GM18909 (cell line): ENCODE measurements around the gene ACVR1C.
"Not testable (repeated sequence)": the region's sequence is repeated elsewhere in the genome, so short reads cannot be mapped to it uniquely, and the experiment has no call there.

Experiments used
- ATAC-seq: cut with Tn5 transposase; IDR thresholded peaks from one replicate; pipeline ENCODE4 v1.9.1; 2021; ENCODE audit warnings: mild to moderate bottlenecking; ENCODE audit not compliant: unreplicated experiment, poor library complexity

ACVR1C gene

DNA sequence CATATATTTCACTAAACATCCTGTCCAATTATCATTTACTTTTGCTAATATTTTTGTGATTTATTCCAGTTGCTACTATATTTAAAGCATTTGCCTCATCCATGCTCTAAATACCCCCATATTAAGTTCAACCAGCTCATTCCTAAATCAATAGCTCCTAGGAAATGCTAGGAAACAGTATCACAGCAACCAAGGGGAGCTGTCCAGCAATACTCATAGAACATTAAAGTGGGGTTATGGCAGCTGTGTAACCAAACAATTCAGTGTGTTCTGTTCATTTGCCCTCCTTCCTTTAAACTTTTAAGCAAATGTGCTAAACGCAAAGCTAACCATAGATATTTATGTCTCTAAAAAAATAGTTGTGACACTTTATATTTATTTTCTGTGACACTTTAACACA is 41.1 kb downstream of the ACVR1C start:
- ATAC-seq: no peak

DNA sequence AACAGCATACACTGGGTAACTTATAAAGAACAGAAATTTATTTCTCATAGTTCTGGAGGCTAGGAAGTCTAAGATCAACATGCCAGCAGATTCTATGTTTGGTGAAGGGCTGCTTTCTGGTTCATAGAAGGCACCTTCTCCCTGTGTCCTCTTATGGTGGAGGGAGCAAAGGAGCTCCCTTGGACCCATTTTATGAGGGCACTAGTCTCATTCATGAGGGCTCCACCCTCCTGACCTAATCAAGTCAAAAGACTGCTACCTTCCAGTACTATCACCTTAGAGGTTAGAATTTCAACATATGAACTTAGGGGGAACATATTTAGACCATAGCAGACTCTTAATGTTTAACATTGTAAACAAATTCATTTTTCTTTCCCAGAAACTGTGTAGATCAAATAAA is 54.5 kb downstream of the ACVR1C start:
- no peak for ATAC-seq

DNA sequence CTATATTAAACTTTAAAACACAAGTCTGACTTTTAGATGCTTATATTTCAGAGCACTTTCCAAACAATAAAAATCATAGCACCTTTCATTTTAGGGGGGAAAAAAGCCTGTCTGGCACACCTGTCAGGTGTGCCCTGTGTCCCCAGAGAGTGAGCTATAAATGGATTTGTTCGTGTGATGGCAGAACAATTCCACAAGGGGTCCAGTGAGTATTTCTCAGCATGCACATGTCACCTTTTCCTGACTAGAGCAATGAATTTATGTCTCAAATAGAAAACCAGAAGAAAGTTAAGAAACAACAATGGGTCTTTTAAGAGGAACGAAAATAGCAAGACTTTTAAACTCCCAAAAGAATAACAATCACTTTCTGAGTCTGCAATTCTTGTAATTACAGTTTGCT is 55.9 kb downstream of the ACVR1C start:
- ATAC-seq: no peak

DNA sequence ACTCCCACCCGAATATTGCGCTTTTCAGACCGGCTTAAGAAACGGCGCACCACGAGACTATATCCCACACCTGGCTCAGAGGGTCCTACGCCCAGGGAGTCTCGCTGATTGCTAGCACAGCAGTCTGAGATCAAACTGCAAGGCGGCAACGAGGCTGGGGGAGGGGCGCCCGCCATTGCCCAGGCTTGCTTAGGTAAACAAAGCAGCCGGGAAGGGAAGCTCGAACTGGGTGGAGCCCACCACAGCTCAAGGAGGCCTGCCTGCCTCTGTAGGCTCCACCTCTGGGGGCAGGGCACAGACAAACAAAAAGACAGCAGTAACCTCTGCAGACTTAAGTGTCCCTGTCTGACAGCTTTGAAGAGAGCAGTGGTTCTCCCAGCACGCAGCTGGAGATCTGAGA is 62.0 kb downstream of the ACVR1C start:
- ATAC-seq: not testable (repeated sequence)

DNA sequence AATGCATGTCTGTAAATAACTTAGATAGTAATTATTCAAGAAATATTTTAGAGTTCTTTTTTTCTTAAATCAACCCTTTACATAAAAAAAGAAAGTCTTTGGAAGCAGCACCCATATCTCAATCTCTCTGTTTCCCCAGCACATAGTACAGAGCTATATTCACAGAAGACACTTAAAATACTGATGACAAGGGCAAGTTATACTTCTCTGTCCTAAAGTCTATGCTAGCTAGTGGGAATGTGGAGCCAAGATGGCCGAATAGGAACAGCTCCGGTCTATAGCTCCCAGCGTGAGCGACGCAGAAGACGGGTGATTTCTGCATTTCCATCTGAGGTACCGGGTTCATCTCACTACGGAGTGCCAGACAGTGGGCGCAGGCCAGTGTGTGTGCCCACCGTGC is 62.6 kb downstream of the ACVR1C start:
- ATAC-seq: not testable (repeated sequence)

DNA sequence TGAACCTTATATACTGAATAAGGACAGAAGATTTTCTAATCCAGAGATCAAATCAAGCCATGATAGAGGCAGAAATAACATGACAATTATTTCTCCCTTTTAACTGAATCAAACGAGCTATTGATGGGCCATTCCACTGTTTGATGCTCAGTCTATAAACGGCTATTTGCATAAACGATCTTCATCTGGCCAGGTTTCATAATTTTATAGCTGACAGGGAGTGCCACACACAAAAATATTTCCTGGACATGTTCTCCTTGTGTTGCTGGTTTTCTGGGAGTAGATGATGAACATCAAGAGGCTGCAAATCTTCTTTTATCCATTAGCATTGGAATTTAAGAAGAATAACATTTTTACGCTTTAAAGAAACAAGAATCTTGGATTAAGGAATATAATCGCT is 63.1 kb downstream of the ACVR1C start:
- no peak for ATAC-seq

DNA sequence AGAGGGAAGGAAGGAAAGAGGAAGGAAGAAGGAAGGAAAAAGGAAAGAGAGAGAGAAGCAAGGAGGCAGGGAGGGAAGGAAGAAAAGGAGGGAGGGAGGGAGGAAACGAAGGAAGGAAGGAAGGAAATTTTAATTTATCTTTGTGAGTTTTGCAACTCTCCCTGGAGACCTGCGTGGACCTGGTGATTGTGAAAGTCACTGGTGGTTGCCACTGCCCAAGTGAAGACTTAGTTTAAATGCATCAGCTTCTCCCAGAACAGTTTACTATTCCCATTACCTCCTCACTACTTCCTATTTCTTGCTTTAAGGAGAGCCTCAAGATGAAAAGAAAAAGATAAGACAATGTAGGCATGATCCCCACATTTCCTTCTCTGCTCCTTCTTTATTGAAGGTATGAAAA is 68.8 kb downstream of the ACVR1C start:
- no peak for ATAC-seq

DNA sequence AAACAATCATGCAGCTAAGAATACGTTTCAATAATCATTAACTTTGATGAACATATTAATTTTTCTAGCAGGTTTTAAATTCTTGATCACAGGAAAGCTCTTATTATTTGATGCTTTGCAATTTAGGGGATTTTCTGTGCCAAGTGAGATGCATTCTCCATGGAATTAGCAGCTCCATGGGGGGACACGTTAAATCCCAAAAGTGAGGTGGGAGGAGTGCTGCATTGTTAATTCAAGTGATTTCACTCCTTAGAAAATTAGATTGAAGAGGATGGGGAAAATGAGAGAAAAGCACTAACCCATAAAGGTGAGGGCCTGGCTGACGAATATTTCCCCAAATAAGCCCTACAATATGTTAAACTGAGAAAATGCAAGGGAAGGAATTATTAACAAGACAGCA is 69.2 kb downstream of the ACVR1C start:
- no peak for ATAC-seq

DNA sequence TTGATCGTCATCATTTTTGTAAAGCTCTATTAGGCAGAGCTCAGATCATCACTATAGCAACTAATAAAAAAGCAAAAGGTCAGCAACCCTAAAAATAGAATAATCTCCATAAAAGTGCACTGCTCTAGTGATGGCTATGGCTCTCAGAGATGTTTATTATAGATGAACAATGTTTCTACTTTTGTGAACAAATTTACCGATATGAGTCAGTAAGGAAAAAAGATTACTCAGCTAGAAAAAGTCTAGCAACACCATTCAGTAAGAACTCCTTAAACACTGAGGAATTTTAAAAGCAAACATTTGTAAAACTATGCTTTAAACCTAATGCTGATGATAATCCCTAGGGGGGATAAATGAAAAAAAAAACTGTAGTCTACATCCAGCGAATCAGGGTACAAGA is 69.6 kb downstream of the ACVR1C start:
- no peak for ATAC-seq

DNA sequence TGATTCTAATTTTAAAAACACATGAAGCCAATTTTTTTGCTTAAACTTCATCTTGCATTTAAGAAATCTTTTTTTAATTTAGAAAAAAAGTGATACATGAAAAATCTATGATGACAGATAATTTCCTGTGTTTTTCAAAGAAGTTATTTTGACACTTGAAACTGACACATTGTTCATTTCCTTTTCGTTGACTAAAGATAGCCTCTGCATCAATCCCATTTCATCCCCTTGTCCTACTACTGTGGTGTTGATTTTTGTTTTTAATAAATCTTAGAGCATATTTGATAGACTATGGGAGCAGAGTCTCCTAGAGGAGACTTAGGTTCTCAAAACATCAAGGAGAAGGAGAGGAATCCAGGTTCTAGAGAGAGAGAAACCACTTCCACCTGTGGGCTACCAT is 70.9 kb downstream of the ACVR1C start:
- no peak for ATAC-seq

DNA sequence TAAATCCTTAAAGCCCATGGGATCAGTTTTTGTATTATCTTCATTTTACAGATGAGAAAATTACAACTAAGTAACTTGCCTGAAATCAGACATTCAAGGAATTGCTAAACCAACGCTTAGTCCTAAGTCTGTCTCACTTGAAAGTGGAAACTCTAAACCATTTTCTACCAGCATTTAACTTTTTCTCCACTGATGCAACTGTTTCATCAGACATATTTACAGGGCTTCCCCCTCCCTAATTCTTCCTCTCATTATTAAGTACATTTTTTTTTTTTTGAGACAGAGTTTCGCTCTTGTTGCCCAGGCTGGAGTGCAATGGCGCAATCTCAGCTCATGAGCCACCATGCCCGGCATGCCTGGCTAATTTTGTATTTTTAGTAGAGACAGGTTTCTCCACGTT is 88.6 kb downstream of the ACVR1C start:
- no peak for ATAC-seq

DNA sequence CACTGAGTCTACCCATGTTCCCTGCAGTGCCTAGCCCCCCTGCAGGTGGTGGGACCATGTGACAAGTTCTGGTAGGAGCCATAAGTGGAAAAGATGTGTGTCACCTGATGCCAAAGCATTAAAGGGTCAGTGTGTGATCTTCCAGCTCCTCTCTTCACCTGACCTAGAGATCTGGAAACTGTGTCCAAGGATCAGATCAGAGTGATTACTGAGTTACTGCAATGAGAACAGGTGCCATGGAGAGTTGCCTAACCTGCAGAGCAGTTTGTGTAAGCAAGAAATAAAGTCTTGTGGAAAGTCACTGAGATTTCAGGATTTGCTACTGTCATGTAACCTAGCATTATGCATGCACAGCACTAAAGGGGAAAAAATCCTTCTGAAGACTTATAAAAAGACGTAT is 90.6 kb downstream of the ACVR1C start:
- ATAC-seq: no peak

DNA sequence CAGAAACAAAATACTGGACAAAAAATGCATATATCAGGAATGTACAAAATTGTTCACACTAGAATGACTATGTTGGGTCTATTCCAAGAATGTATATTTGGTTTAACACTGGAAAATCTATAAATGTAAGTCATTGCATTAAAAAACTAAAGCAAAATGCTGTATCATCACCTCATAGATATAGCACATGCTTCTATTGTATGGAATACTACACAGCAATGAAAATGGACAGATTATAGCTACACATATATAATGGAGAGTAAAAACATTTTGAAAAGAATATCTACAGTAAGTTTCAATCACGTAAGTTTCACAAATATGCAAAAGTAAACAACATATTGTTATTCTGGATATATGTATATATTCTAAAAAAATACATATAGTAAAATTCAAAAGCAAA is 91.8 kb downstream of the ACVR1C start:
- ATAC-seq: no peak

DNA sequence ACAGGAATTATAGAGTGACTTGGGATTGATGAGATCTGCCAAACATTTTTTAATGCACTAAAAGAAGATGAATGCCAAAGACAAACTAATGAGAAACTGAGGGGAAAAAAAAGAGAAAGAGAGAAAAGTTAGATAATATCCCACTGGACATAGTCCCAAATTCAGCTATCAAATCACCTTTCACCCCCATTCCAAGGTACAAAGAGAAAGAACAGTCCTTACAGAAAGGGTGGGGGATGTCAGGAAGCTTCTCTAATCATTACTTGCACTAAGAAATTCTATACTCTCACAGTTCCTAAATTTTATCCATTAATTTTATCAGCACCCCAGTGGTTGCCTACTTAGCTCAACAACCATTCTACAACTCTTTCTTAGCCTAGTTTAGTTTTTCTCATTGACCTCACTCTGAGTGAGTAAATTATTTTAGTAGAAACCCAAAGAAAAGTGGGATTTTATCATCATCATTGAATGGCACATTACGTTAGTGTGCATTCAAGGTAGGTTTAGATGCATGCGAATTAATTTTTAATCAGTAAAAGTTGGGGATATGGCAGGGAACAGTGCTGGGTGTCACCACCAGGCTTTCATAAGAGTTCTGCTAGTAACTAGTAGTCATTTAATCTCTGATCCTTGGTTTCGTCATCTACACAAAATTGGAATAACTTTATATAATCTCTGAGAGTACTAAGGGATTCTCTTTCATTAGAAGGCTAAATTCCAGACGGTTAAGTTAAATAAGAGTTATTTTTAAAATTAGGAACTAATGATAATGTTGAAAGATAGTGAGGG is 99.5 kb downstream of the ACVR1C start:
- no peak for ATAC-seq

DNA sequence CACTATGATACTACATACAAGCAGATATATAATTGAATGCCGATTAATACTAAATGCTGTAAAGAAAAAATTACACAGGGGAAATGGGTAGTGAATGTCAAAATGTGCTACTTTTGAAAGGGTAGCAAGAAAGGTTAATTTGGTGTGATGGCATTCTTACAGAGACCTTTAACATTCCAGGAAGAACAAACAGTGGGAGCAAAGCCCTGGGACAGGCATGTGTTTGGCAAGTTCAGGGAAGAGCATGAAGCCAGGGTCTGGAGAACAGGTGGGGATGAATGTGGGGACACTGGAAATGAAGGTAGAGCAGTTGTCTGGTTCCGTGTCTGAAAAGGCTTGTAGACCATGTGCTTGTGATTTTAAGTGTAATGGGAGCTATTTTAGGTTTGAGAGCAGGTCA is 102.6 kb downstream of the ACVR1C start:
- ATAC-seq: no peak

DNA sequence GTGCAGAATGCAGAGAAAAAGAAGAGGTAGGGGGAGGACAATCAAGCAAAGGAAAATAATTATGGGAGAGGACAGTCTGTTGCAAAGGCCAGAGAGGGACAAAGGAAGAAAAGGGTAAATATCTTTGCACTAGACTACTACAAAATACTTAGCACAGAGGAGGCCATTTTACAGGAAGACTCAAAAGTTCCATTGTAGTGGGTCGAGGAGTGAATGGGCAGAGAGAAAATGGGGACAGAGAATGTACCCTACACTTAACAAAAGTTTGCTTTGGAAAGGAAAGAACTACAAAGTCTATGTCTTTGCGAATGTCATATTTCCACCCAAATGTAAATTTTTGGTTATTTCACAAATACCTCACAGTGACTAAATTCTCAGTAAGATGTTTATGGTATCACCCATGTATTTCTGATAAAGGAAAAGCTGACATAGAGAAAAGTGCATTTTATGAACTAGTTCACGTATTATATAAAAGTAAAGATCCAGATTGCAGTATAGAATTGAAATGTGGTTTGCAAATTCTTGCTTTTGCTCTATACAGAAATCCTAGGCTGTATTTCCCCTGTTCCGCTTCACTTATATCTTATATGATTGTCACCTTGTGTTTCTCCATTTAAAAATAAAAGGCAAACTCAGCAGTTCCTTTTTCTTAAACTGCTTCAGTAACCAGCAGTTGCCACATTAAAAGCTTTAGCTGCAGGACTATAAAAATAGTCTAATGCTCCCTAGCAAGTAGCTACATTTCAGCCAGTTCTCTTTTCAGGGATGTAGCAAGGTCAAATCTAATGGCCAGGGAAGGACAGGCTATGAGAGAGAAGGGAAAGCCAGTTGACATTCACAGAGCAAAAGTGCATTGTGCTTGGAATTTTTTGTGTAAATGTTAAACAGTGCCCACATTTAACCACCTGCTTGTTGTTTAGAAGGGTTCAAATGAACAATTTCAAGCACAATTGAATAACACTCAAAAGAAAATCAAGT is 105.1 kb downstream of the ACVR1C start:
- no peak for ATAC-seq

DNA sequence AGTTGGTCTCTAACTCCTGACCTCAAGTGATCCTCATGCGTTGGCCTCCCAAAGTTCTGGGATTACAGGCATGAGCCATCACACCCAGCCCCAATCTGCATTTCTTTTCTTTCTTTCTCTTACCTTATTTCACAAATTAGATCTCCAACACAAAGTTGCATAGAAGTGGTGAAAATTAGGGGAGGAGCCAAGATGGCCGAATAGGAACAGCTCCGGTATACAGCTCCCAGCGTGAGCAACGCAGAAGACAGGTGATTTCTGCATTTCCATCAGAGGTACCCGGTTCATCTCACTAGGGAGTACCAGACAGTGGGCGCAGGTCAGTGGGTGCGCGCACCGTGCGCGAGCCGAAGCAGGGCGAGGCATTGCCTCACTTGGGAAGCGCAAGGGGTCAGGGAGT is 113.7 kb downstream of the ACVR1C start:
- not testable (repeated sequence) for ATAC-seq

DNA sequence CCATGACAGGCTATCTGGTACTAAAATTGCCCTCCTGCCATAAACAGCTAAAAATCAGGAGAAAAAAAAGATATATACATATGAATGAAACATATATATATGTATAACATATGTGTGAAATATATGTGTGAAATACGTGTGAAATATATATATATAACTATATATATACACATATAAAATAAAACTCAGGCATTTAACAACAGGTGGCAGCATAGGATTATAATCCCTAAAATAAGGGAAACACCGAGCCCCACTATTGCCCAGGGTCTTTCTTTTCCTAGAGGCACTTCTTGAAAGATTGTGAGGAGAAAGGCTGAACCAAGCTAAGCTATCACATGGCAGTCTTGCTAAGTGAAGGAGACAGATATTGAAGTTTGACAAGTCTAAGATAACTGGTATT is 118.9 kb downstream of the ACVR1C start:
- ATAC-seq: no peak

DNA sequence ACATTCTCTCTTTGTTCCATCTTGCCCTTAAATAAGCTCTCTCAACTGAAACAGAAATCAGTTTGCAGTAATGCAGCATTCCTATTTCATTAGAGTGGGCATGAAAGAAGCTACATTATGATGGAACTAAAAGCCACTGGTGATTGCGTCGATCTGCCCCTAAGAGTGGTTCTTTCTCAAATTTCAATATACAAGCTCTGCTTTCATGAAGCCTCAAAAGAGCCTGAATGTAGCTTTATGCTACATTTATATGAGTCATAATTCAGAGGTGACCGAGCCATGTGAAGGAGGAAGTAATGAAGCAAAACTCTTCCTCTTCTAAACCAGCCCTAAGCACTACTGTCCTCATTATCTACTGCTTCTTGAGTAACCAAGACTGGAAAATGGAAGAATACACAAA is 120.0 kb downstream of the ACVR1C start:
- ATAC-seq: no peak

DNA sequence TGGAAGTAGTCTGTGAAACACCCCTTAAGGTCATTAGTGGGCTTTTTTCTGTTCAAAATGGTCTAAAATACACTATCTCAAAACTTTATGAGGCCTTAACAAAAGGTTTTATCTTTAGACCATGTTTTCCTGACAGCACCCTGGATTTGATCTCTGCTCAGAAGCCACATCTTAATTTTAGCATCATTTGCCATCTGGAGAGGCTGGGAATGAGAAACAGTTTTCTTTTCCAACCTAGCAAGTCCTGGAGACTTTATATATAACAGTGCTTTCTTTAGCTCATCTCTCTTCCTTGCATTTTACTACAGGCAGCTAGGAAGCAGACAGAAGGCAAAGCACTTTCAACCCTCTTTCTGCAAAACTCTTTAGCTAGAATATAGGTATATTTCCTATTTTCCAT is 122.1 kb downstream of the ACVR1C start:
- no peak for ATAC-seq

DNA sequence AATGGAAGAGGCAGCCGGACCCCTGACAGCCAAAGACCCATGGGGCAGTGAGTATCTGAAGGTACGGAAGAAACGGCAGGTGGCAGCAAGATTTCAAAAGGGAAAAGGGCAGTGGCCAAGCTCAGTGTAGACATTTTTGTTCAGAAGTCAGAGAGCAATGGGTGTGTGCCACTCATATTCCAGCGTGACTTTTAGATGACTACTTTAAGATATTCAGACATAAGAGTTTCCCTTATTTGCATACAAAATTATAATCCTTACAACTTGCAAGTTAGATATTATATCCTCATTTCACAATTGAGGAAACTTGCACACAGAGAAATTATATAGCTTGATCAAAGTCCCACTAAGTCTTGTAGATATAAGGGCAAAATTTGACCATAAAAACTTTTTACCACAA is 124.0 kb downstream of the ACVR1C start:
- ATAC-seq: no peak

DNA sequence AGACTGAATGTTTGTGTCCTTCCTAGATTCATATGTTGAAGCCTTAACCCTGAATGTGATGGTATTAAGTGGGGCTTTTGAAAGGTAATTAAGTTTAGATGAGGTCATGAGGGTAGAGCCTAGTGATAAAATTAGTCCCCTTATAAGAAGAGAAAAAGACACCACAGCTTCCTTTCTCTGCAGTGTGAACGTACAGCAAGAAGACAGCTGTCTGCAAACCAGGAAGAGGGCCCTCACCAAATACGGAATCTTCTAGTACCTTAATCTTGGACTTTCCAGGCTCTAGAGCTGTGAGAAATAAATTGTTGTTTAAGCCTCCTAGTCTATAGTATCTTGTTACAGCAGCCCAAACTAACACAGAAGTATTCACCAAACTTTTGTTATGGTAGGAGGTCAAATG is 127.6 kb downstream of the ACVR1C start:
- ATAC-seq: no peak
